HepG2 (cell line): ENCODE measurements around the gene SPDYE4. TPM values are rescaled to one million over a fixed set of nuclear protein-coding genes. Genes with fewer than 3 reads are reported as not detected.

Experiments
- ATAC-seq: fragments of 200-7000 bp; cut with Tn5 transposase; 3 replicates; pipeline ENCODE4 v1.9.1; 2020; ENCODE audit warnings: mild to moderate bottlenecking, moderate library complexity
- BruUV-seq: library from RNA; stranded (reverse); fragments of 400-500 nt; replicated peaks from 2 replicates; lab custom pipeline; 2021; lab: Mats Ljungman, UMichigan
- CTCF ChIA-PET: fragments of 300-600 bp; formaldehyde crosslinking; extraction: SDS; loops from one replicate; lab custom pipeline; 2021; ENCODE audit warnings: low total read pairs, inconsistent platforms, low intra/inter-chr PET ratio; lab: Yijun Ruan, JAX
- POLR2A ChIA-PET: fragments of 350-600 bp; sonication (Branson Sonifier 250); formaldehyde crosslinking; loops from one replicate; lab custom pipeline; 2020; ENCODE audit warnings: antibody characterized with exemption, inconsistent platforms; lab: Yijun Ruan, JAX
- DNase-seq: peaks from one replicate; pipeline ENCODE4 v3.0.0-alpha.2; 2015; ENCODE audit warnings: low spot score
- FAIRE-seq: peaks from 3 replicates; lab custom pipeline; 2011; peaks lifted over from hg19 to GRCh38; lab: Jason Lieb, UNC
- H2AFZ ChIP-seq: one replicate; pipeline ENCODE4 v1.6.1; 2011; ENCODE audit warnings: low read length, inconsistent platforms
- H3K27ac ChIP-seq: fragments of 300-600 bp; 3 replicates; pipeline ENCODE4 v1.8.0; 2011; ENCODE audit warnings: mixed run types, mild to moderate bottlenecking, mixed read lengths, low read length, inconsistent platforms; ENCODE audit not compliant: insufficient read depth; ENCODE audit errors: extremely low read length
- H3K27me3 ChIP-seq, 2 experiments: fragments of 200-600 bp in 1 of 2; 2 replicates in 1 of 2; 3 replicates in 1 of 2; pipeline versions ENCODE4 v1.6.0 to v1.8.0; 2011; ENCODE audit warnings: low read length in 2 of 2, mild to moderate bottlenecking in 2 of 2, moderate library complexity in 2 of 2, inconsistent platforms in 1 of 2; ENCODE audit not compliant: insufficient read depth in 2 of 2, control insufficient read depth in 1 of 2
- H3K36me3 ChIP-seq, 2 experiments: fragments of 200-600 bp in 1 of 2; replicated peaks in 1 of 2; 2 replicates in 1 of 2; 3 replicates in 1 of 2; pipeline versions ENCODE4 v1.5.1 to v1.8.0; 2011; ENCODE audit warnings: low read length in 2 of 2, inconsistent platforms in 1 of 2; ENCODE audit not compliant: insufficient read depth in 2 of 2, control insufficient read depth in 1 of 2
- H3K4me1 ChIP-seq: 2 replicates; pipeline ENCODE4 v1.5.1; 2012; ENCODE audit warnings: low read length, inconsistent platforms; ENCODE audit not compliant: insufficient read depth
- H3K4me2 ChIP-seq: 2 replicates; pipeline ENCODE4 v1.6.0; 2011; ENCODE audit warnings: low read depth, low read length, inconsistent platforms
- H3K4me3 ChIP-seq, 3 experiments: fragments of 200-600 bp in 1 of 3; sonication (generic), shearing (Covaris generic) in 1 of 3; replicated peaks in 1 of 3; 2 replicates each; pipeline ENCODE4 v1.5.1; 2011 to 2016; ENCODE audit warnings: low read length in 3 of 3, inconsistent platforms in 2 of 3, low read depth in 2 of 3, mild to moderate bottlenecking in 2 of 3, control low read depth in 1 of 3, mixed read lengths in 1 of 3; ENCODE audit not compliant: insufficient read depth in 1 of 3
- H3K79me2 ChIP-seq: one replicate; pipeline ENCODE4 v1.6.1; 2011; ENCODE audit warnings: low read length, inconsistent platforms; ENCODE audit not compliant: insufficient read depth
- H3K9ac ChIP-seq: 2 replicates; pipeline ENCODE4 v1.6.0; 2011; ENCODE audit warnings: mild to moderate bottlenecking, low read depth, low read length, inconsistent platforms; ENCODE audit not compliant: insufficient read depth
- H3K9me3 ChIP-seq: 2 replicates; pipeline ENCODE4 v1.5.1; 2012; ENCODE audit warnings: mild to moderate bottlenecking, low read length
- H4K20me1 ChIP-seq: 2 replicates; pipeline ENCODE4 v1.6.0; 2011; ENCODE audit warnings: inconsistent platforms, mild to moderate bottlenecking, low read length, moderate library complexity; ENCODE audit not compliant: insufficient read depth
- CHD2 ChIP-seq: IDR thresholded peaks from 2 replicates; pipeline ENCODE4 v1.6.1; 2011; ENCODE audit warnings: low read depth, low read length, improper control_type of control experiment
- PHF8 ChIP-seq: sonication (generic); formaldehyde crosslinking; IDR thresholded peaks from 2 replicates; pipeline ENCODE4 v1.5.0; 2020; ENCODE audit warnings: missing genetic modification reagents
- REL ChIP-seq: sonication (generic); formaldehyde crosslinking; conservative IDR thresholded peaks from 2 replicates; pipeline ENCODE4 v1.8.0; 2022; ENCODE audit warnings: mild to moderate bottlenecking, missing genetic modification reagents, moderate library complexity
- SATB2 ChIP-seq: sonication (generic); formaldehyde crosslinking; IDR thresholded peaks from 2 replicates; pipeline ENCODE4 v1.5.0; 2020; ENCODE audit warnings: missing genetic modification reagents
- SIN3B ChIP-seq: fragments of 150-350 bp; IDR thresholded peaks from 2 replicates; pipeline ENCODE4 v1.6.1; 2014; ENCODE audit warnings: low read length
- SP5 ChIP-seq: IDR thresholded peaks from 2 replicates; pipeline ENCODE4 v1.6.1; 2016; ENCODE audit warnings: low read depth, borderline replicate concordance
- ZMYM3 ChIP-seq: sonication (generic); formaldehyde crosslinking; IDR thresholded peaks from 2 replicates; pipeline ENCODE4 v1.5.1; 2020; ENCODE audit warnings: mild to moderate bottlenecking, missing genetic modification reagents
- ZNF274 ChIP-seq: sonication (generic); formaldehyde crosslinking; IDR thresholded peaks from 2 replicates; pipeline ENCODE4 v1.5.1; 2020; ENCODE audit warnings: mild to moderate bottlenecking, missing genetic modification reagents
- WGBS: methylation state at CpG from one replicate; pipeline ENCODE4 v1.1.6; 2017; ENCODE audit warnings: low lambda C conversion rate; 5-methylcytosine and 5-hydroxymethylcytosine counted together
- in situ Hi-C: cut with HindIII; loops from 2 replicates; pipeline ENCODE4 v1.10.0; 2017; ENCODE audit warnings: low pct_unique_long_range_greater_than_20kb; ENCODE audit not compliant: extremely low pct_ligation_motif_present
- intact Hi-C: fragments of 100-400 bp; cut with micrococcal nuclease; formaldehyde crosslinking; loops from one replicate; pipeline ENCODE4 v1.10.0; 2022; ENCODE audit not compliant: unreplicated experiment
- polyA plus RNA-seq, 8 experiments: library from polyadenylated mRNA; depleted of rRNA in 3 of 8; stranded (reverse) in 7 of 8; unstranded in 1 of 8; fragments of >200 nt; fragmentation: Illumina TruSeq in 4 of 8; extraction: Trizol in 4 of 8; gene quantifications; 2 replicates each; pipeline versions ENCODE4 v1.2.1 to v1.2.3, GENCODE V29; 2011 to 2016; ENCODE audit warnings: low read depth in 4 of 8, missing spikeins in 1 of 8, mixed read lengths in 1 of 8; ENCODE audit not compliant: insufficient read depth in 1 of 8
- total RNA-seq, 5 experiments: library from RNA; depleted of rRNA; stranded (reverse); fragments of >200 nt; fragmentation: Illumina TruSeq; extraction: Trizol; gene quantifications; 2 replicates each; pipeline ENCODE4 v1.2.3, GENCODE V29; 2016; ENCODE audit warnings: low read depth in 1 of 5
- TF ChIP-seq, protein P1 (sequence below), 2 experiments: sonication (generic) in 1 of 2; formaldehyde crosslinking in 1 of 2; IDR thresholded peaks; 2 replicates each; pipeline versions ENCODE4 v1.4.0 to v1.6.1; 2018 to 2020; ENCODE audit warnings: missing genetic modification reagents in 2 of 2, borderline replicate concordance in 1 of 2, low read depth in 1 of 2, mild to moderate bottlenecking in 1 of 2, missing biosample characterization in 1 of 2
- TF ChIP-seq, protein P2 (sequence below): sonication (generic); formaldehyde crosslinking; IDR thresholded peaks from 2 replicates; pipeline ENCODE4 v1.4.0; 2020; ENCODE audit warnings: missing genetic modification reagents

The SPDYE4 gene
- total and polyA plus RNA-seq, 2 of the 13 experiments (the other 11 are each of a cell fraction or from before 2014, with no cell fraction given), result not detected

DNA sequence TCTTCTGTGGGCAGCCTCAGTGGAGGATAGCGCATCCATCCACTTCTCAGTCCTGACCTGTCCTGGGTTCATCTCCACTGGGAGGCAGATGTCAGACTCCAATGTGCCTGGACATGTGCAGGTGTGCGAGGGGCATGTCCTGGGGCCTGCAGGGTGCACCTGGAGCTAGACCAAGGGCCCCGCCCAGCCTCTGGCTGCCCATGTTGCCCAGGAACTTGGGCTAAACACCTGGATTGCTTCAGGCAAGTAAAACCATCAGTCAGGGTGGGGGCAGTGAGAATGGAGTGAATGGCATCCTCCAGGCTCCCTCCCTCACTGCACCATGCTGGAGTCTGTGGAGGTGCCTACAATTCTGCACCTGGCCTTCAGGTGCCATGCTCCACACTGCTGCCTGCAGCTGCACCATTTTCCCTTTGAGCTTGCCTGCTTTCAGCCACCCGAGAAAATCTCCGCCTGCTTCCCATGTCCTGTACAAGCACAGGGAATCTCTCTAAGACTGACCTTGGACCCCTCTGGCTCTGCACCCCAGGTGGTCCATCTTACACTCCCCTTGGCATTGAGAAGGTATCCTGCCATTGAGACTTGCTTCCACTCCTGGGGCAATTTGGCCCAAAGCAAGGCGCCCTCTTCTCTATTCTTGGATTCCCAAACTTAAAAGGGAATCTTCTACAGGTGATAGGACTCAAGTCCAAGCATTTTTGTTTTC is 42.9 kb upstream of the SPDYE4 start:
- Histone ChIP-seq H3K27me3 (peaks cover 3 to 42% of the 10 kb centered on the region in 2 experiments), H3K9me3 (no peaks in the 10 kb centered on the region), H3K36me3 (no peaks in the 10 kb centered on the region), H3K79me2 (no peaks in the 10 kb centered on the region), H3K4me3 (no peak overlapping the region), H4K20me1 (no peaks in the 10 kb centered on the region), H2AFZ (no peak overlapping the region), H3K27ac (no peak overlapping the region), H3K9ac (no peak overlapping the region), H3K4me1 (no peaks in the 10 kb centered on the region), H3K4me2 (no peak overlapping the region)
- POLR2A ChIA-PET, result no interaction called here
- WGBS, result 40% methylated on average over 4 of the region's 6 CpGs
- no peak for ATAC-seq
- FAIRE-seq, result no peak
- intact Hi-C loops, result loop anchor here (5.0 kb wide), 1 partner anchor 96 kb away; no protein-coding TSS in a partner anchor
- CTCF ChIA-PET, result no interaction called here
- DNase-seq, result no peak
- in situ Hi-C loops, result no loop called here
- BruUV-seq, result no TSS peak
- TF ChIP-seq SP5 (CRISPR knock-in tag) (no peak), CHD2 (no peak), SATB2 (CRISPR knock-in tag) (no peak), ZNF274 (no peak), REL (no peak), ZMYM3 (CRISPR knock-in tag) (no peak), SIN3B (no peak), PHF8 (CRISPR knock-in tag) (no peak)
- TF ChIP-seq, protein P1, sequence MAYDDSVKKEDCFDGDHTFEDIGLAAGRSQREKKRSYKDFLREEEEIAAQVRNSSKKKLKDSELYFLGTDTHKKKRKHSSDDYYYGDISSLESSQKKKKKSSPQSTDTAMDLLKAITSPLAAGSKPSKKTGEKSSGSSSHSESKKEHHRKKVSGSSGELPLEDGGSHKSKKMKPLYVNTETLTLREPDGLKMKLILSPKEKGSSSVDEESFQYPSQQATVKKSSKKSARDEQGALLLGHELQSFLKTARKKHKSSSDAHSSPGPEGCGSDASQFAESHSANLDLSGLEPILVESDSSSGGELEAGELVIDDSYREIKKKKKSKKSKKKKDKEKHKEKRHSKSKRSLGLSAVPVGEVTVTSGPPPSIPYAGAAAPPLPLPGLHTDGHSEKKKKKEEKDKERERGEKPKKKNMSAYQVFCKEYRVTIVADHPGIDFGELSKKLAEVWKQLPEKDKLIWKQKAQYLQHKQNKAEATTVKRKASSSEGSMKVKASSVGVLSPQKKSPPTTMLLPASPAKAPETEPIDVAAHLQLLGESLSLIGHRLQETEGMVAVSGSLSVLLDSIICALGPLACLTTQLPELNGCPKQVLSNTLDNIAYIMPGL (CRISPR knock-in tag; IDR thresholded peaks at IDR 0.05; ENCODE audit: borderline replicate concordance in 1 of 2, low read depth in 1 of 2), result no peak
- TF ChIP-seq, protein P2, sequence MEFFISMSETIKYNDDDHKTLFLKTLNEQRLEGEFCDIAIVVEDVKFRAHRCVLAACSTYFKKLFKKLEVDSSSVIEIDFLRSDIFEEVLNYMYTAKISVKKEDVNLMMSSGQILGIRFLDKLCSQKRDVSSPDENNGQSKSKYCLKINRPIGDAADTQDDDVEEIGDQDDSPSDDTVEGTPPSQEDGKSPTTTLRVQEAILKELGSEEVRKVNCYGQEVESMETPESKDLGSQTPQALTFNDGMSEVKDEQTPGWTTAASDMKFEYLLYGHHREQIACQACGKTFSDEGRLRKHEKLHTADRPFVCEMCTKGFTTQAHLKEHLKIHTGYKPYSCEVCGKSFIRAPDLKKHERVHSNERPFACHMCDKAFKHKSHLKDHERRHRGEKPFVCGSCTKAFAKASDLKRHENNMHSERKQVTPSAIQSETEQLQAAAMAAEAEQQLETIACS (CRISPR knock-in tag), result no peak
